Ovary (tissue), 3 donors: ENCODE data around the gene TENT4B.

Source experiments
- CTCF ChIP-seq, 3 donors: fragments of 450-650 bp in 2 of 3; fragments of 200-600 bp in 1 of 3; IDR thresholded peaks; one replicate each; pipeline versions ENCODE4 v1.5.1 to v1.8.0; 2016 to 2022; ENCODE audit warnings: antibody characterized with exemption in 3 of 3, mild to moderate bottlenecking in 1 of 3
- POLR2A ChIP-seq: fragments of 450-650 bp; IDR thresholded peaks from one replicate; pipeline ENCODE4 v1.6.1; 2017; ENCODE audit warnings: antibody characterized with exemption, mild to moderate bottlenecking, moderate library complexity
- donor health status: DM: no; HTN: no; CAD: no.

- TF ChIP-seq CTCF (IDR thresholded peaks at IDR 0.05) (no peak), POLR2A (no peak)
Observed at GRCh38 chr16:50195756-50196155, 42.6 kb downstream of the TENT4B start.
